Measurements from ENCODE around the gene PARVA.

GRCh38 chr11:12402691-12403120 lies 25.3 kb downstream of the PARVA start:
- TF ChIP-seq, protein P1, sequence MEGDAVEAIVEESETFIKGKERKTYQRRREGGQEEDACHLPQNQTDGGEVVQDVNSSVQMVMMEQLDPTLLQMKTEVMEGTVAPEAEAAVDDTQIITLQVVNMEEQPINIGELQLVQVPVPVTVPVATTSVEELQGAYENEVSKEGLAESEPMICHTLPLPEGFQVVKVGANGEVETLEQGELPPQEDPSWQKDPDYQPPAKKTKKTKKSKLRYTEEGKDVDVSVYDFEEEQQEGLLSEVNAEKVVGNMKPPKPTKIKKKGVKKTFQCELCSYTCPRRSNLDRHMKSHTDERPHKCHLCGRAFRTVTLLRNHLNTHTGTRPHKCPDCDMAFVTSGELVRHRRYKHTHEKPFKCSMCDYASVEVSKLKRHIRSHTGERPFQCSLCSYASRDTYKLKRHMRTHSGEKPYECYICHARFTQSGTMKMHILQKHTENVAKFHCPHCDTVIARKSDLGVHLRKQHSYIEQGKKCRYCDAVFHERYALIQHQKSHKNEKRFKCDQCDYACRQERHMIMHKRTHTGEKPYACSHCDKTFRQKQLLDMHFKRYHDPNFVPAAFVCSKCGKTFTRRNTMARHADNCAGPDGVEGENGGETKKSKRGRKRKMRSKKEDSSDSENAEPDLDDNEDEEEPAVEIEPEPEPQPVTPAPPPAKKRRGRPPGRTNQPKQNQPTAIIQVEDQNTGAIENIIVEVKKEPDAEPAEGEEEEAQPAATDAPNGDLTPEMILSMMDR (conservative IDR thresholded peaks at IDR 0.05; ENCODE audit: low read depth, low read length), result no peak
- no peak for TF ChIP-seq CEBPB (IDR thresholded peaks at IDR 0.05; ENCODE audit: low read depth, low read length)
- no peak for TF ChIP-seq RCOR1 (IDR thresholded peaks at IDR 0.05; ENCODE audit: insufficient replicate concordance, low read length)
- no peak for TF ChIP-seq ELK1 (IDR thresholded peaks at IDR 0.05; ENCODE audit: borderline replicate concordance, low read depth, low read length)
- TF ChIP-seq POLR2A (IDR thresholded peaks at IDR 0.05; ENCODE audit: low read depth, low read length), result no peak
